Epithelial cell of esophagus (primary cell): ENCODE measurements around the gene PIK3C2G.

Source experiments
- DNase-seq: peaks from one replicate; pipeline ENCODE4 v3.0.0; 2010; ENCODE audit warnings: low read depth
- H3K4me3 ChIP-seq: 2 replicates; pipeline ENCODE4 v1.5.1; 2011; ENCODE audit warnings: mild to moderate bottlenecking, low read length, control low read depth
- TF ChIP-seq, protein P1 (sequence below): IDR thresholded peaks from 2 replicates; pipeline ENCODE4 v1.5.1; 2011; ENCODE audit warnings: low read depth, mild to moderate bottlenecking, low read length, control low read depth, inconsistent platforms; ENCODE audit not compliant: insufficient read depth; ENCODE audit errors: missing control alignments

PIK3C2G gene

DNA sequence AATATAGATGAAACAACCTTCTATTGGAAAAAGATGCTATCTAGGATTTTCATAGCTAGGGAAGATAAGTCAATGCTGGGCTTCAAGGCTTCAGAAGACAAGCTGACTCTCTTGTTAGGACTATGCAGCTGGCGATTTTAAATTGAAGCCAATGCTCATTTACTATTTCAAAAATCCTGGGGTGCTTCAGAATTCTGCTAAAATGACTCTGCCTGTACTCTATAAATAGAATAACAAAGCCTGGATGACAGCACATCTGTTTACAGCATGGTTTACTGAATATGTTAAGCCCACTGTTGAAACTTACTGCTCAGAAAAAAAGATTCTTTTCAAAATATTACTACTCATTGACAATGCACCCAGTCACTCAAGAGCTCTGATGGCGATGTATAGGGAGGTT lies 155.1 kb downstream of the PIK3C2G start:
- TF ChIP-seq, protein P1, sequence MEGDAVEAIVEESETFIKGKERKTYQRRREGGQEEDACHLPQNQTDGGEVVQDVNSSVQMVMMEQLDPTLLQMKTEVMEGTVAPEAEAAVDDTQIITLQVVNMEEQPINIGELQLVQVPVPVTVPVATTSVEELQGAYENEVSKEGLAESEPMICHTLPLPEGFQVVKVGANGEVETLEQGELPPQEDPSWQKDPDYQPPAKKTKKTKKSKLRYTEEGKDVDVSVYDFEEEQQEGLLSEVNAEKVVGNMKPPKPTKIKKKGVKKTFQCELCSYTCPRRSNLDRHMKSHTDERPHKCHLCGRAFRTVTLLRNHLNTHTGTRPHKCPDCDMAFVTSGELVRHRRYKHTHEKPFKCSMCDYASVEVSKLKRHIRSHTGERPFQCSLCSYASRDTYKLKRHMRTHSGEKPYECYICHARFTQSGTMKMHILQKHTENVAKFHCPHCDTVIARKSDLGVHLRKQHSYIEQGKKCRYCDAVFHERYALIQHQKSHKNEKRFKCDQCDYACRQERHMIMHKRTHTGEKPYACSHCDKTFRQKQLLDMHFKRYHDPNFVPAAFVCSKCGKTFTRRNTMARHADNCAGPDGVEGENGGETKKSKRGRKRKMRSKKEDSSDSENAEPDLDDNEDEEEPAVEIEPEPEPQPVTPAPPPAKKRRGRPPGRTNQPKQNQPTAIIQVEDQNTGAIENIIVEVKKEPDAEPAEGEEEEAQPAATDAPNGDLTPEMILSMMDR, result no peak
- H3K4me3 ChIP-seq, result no peak overlapping the region
- DNase-seq, result no peak

DNA sequence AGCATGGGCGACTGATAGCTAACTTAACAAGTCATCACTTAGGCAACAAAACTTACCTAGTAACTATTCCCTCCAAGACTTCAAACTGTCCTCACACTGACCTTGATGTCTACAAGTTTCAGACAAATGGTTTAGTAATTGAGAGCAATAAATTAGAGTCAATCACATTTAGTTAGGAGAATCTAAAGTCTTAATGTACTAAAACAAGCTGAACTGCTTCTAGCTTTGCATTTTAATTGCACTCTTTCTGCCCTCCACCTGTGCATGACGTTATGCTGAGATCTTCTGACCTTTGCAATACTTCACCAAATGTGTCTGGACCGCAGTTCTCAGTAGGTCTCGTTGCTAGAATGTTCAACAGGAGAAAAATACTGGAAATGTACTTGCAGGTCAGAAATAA lies 158.0 kb downstream of the PIK3C2G start:
- DNase-seq, result no peak
- H3K4me3 ChIP-seq, result no peak overlapping the region
- TF ChIP-seq, protein P1, result no peak

DNA sequence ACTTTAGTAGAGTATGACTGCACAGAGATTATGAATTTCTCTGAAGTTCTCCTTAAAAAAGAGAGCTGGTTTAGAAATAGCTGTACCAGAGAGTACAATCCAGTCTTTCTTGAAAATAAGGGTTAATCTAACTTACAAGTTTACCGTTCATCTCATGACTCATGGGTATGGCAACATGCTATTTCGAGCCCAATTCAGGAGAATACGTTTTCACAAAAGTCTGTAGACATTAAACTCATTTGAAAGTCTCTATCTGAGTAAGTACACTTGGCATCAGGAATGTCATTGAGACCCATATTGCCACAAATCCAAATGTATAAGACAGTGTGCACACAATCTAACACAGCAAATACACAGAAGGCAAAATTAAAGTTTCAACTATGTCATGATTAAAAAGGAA lies 160.5 kb downstream of the PIK3C2G start:
- peak; percentile 45 for DNase-seq
- no peak overlapping the region for H3K4me3 ChIP-seq
- TF ChIP-seq, protein P1, result no peak

DNA sequence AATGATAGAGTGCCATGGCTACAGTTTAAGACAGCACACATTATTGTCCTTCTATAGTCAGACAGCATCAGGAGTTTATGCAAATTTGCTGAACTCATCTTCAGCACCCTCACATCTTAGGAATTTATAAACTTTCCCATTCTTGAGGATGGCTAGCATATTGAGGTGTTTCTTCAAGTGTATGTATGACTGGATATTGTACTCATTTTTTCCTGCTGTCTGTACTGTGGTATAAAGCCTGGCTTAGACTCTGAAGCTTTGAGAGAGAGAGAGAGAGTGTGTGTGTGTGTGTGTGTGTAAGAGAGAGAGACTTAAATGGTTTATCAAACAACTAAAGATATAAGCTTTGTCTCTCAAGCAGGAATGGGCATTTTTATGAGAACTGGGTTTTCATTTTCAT lies 161.6 kb downstream of the PIK3C2G start:
- H3K4me3 ChIP-seq, result no peak overlapping the region
- TF ChIP-seq, protein P1, result no peak
- DNase-seq, result peak; percentile 50

DNA sequence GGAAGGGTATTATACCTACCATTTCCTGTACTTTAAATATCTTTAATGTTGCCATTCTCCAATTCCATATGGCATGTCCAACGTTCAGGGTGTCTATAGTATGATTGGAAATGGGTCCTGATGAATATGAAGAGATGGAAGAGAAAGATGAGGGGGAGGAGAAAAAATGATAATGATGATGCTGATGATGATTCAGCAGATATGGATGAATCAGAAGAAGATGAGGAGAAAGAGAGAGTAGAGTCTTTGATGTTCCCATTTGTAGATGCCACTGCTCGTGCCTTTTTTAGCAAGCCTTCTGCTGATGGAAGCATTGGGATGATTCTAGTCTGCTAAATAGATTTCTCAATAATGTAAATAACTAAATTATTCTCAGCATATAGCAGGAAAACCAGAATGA lies 163.5 kb downstream of the PIK3C2G start:
- no peak for DNase-seq
- TF ChIP-seq, protein P1, result no peak
- no peak overlapping the region for H3K4me3 ChIP-seq

DNA sequence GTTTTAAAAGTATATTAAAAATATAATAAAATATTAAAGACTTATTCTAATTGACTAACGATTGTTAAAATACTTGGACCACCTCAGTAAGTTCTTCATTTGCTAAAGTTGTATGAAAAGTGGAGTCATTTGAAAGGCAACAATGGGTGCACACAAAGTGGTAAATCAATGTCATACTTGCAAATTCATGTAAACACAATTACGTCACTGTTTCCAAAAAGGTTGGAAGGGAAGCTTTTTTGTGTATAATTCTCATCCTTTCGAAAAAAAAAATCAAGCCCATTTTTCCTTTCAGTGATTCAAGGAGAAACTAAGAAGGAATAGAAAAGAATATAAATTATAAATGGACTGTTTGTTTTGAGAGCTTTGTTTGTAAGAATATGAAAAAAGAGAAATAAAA lies 166.2 kb downstream of the PIK3C2G start:
- TF ChIP-seq, protein P1, result no peak
- DNase-seq, result no peak
- H3K4me3 ChIP-seq, result no peak overlapping the region

DNA sequence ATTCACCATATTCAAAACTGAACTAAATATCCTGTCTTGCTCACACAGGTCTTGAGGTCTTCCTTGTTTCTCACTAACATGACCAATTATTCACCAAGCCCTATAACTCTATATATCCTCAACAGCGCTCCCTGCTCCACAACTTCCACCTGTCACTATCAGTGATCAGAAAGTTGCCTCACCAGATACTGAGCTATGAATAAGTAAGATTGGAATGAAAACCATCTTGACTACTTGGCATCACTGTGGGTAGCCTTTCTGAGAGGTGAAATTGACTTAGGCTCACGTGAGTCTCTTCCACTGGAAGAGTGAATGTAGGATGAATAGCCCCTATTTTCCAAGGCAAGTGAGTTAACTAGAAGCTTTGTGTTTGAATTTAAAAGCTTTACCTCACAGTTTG lies 167.1 kb downstream of the PIK3C2G start:
- no peak overlapping the region for H3K4me3 ChIP-seq
- TF ChIP-seq, protein P1, result no peak
- DNase-seq, result peak; percentile 64
